Thymus (tissue), 2 donors: Measurements from ENCODE around the gene ZNF28. TPM values are rescaled to one million over a fixed set of nuclear protein-coding genes. Genes with fewer than 3 reads are reported as not detected.

Experiments used
- polyA plus RNA-seq: library from polyadenylated mRNA; stranded (reverse); fragments of 200-250 nt; gene quantifications from one replicate; pipeline ENCODE4 v1.2.3, GENCODE V29; 2013
- total RNA-seq: library from RNA; stranded (reverse); fragments of 120-200 nt; gene quantifications from one replicate; pipeline ENCODE4 v1.2.4, GENCODE V29; 2013
- donor health status: healthy.

ZNF28 gene
- total and polyA plus RNA-seq, 2 donors: 19.0 to 32.5 TPM

Other genes starting within 250 kb of the ZNF28 start
- 29.6 TPM for gene ZNF83, start 183.3 kb downstream of the ZNF28 start, total RNA-seq
- 150 TPM for gene ZNF83, start 183.3 kb downstream of the ZNF28 start, polyA plus RNA-seq
- gene ZNF611, start 86.6 kb downstream of the ZNF28 start, total RNA-seq: 7.3 TPM
- gene ZNF611, start 86.6 kb downstream of the ZNF28 start, polyA plus RNA-seq: 10.0 TPM
- 7.1 TPM for gene ZNF600, start 34.8 kb downstream of the ZNF28 start, total RNA-seq
- 17.3 TPM for gene ZNF600, start 34.8 kb downstream of the ZNF28 start, polyA plus RNA-seq
- gene ZNF468, start 36.0 kb upstream of the ZNF28 start, total RNA-seq: 20.5 TPM
- gene ZNF468, start 36.0 kb upstream of the ZNF28 start, polyA plus RNA-seq: 18.3 TPM
- 7.6 TPM for gene ZNF320, start 76.0 kb upstream of the ZNF28 start, total RNA-seq
- 9.7 TPM for gene ZNF320, start 76.0 kb upstream of the ZNF28 start, polyA plus RNA-seq
- gene ZNF888, start 101.8 kb upstream of the ZNF28 start, total RNA-seq: 5.7 TPM
- gene ZNF888, start 101.8 kb upstream of the ZNF28 start, polyA plus RNA-seq: 6.1 TPM
- 17.0 TPM for gene ZNF816, start 141.2 kb upstream of the ZNF28 start, total RNA-seq
- 8.4 TPM for gene ZNF816, start 141.2 kb upstream of the ZNF28 start, polyA plus RNA-seq
- 0.05 TPM for gene ERVV-1, start 192.3 kb upstream of the ZNF28 start, total RNA-seq
- gene ERVV-1, start 192.3 kb upstream of the ZNF28 start, polyA plus RNA-seq: 0.14 TPM
- 0.05 TPM for gene ERVV-2, start 223.1 kb upstream of the ZNF28 start, total RNA-seq
- gene ERVV-2, start 223.1 kb upstream of the ZNF28 start, polyA plus RNA-seq: 0.05 TPM